HepG2 (cell line): ENCODE measurements around the gene DHX8. TPM values are rescaled to one million over a fixed set of nuclear protein-coding genes. Genes with fewer than 3 reads are reported as not detected.

Experiments
- FOXM1 ChIP-seq: sonication (generic); formaldehyde crosslinking; IDR thresholded peaks from 2 replicates; pipeline ENCODE4 v1.5.0; 2020; ENCODE audit warnings: missing genetic modification reagents
- PHF5A ChIP-seq: IDR thresholded peaks from one replicate; pipeline ENCODE4 v1.6.1; 2018; ENCODE audit warnings: low read depth, missing genetic modification reagents; ENCODE audit not compliant: unreplicated experiment
- PRMT3 ChIP-seq: sonication (generic); formaldehyde crosslinking; IDR thresholded peaks from 2 replicates; pipeline ENCODE4 v1.8.1; 2022; ENCODE audit warnings: low read depth, mild to moderate bottlenecking, moderate library complexity, missing genetic modification reagents, borderline replicate concordance
- RFXAP ChIP-seq: sonication (generic); formaldehyde crosslinking; IDR thresholded peaks from 2 replicates; pipeline ENCODE4 v1.4.0; 2020; ENCODE audit warnings: missing genetic modification reagents, borderline replicate concordance
- SP5 ChIP-seq: IDR thresholded peaks from 2 replicates; pipeline ENCODE4 v1.6.1; 2016; ENCODE audit warnings: low read depth, borderline replicate concordance
- UBTF ChIP-seq: sonication (generic); formaldehyde crosslinking; IDR thresholded peaks from 2 replicates; pipeline ENCODE4 v1.4.0; 2020; ENCODE audit warnings: mild to moderate bottlenecking, missing genetic modification reagents
- ZBTB43 ChIP-seq: sonication (generic); formaldehyde crosslinking; conservative IDR thresholded peaks from 2 replicates; pipeline ENCODE4 v1.4.0; 2020; ENCODE audit warnings: missing genetic modification reagents
- ZHX2 ChIP-seq, 2 experiments: sonication (generic) in 1 of 2; formaldehyde crosslinking in 1 of 2; IDR thresholded peaks; 2 replicates each; pipeline versions ENCODE4 v1.6.1 to v1.9.0; 2014 to 2022; ENCODE audit warnings: antibody characterized with exemption in 1 of 2, borderline replicate concordance in 1 of 2, inconsistent platforms in 1 of 2, low read depth in 1 of 2, missing genetic modification reagents in 1 of 2
- ZKSCAN5 ChIP-seq: sonication (generic); formaldehyde crosslinking; IDR thresholded peaks from 2 replicates; pipeline ENCODE4 v1.5.1; 2020; ENCODE audit warnings: mild to moderate bottlenecking, missing genetic modification reagents
- ZNF276 ChIP-seq: sonication (generic); formaldehyde crosslinking; IDR thresholded peaks from 2 replicates; pipeline ENCODE4 v1.4.0; 2020; ENCODE audit warnings: mild to moderate bottlenecking, low read depth, missing genetic modification reagents
- ZNF451 ChIP-seq: sonication (generic); formaldehyde crosslinking; IDR thresholded peaks from 2 replicates; pipeline ENCODE4 v1.5.0; 2020; ENCODE audit warnings: mild to moderate bottlenecking, missing genetic modification reagents
- ZNF543 ChIP-seq: sonication (generic); formaldehyde crosslinking; IDR thresholded peaks from 2 replicates; pipeline ENCODE4 v1.4.0; 2020; ENCODE audit warnings: mild to moderate bottlenecking, missing genetic modification reagents
- ZNF549 ChIP-seq: sonication (generic); formaldehyde crosslinking; IDR thresholded peaks from 2 replicates; pipeline ENCODE4 v1.5.0; 2020; ENCODE audit warnings: missing genetic modification reagents
- ZNF552 ChIP-seq: sonication (generic); formaldehyde crosslinking; IDR thresholded peaks from 2 replicates; pipeline ENCODE4 v1.9.0; 2022; ENCODE audit warnings: missing genetic modification reagents, mild to moderate bottlenecking, borderline replicate concordance
- ZNF761 ChIP-seq: sonication (generic); formaldehyde crosslinking; conservative IDR thresholded peaks from 2 replicates; pipeline ENCODE4 v1.4.0; 2020; ENCODE audit warnings: mild to moderate bottlenecking, missing genetic modification reagents
- ZSCAN29 ChIP-seq: sonication (generic); formaldehyde crosslinking; conservative IDR thresholded peaks from 2 replicates; pipeline ENCODE4 v1.4.0; 2020; ENCODE audit warnings: mild to moderate bottlenecking, missing genetic modification reagents
- polyA plus RNA-seq, 8 experiments: library from polyadenylated mRNA; depleted of rRNA in 3 of 8; stranded (reverse) in 7 of 8; unstranded in 1 of 8; fragments of >200 nt; fragmentation: Illumina TruSeq in 4 of 8; extraction: Trizol in 4 of 8; gene quantifications; 2 replicates each; pipeline versions ENCODE4 v1.2.1 to v1.2.3, GENCODE V29; 2011 to 2016; ENCODE audit warnings: low read depth in 4 of 8, missing spikeins in 1 of 8, mixed read lengths in 1 of 8; ENCODE audit not compliant: insufficient read depth in 1 of 8
- total RNA-seq, 5 experiments: library from RNA; depleted of rRNA; stranded (reverse); fragments of >200 nt; fragmentation: Illumina TruSeq; extraction: Trizol; gene quantifications; 2 replicates each; pipeline ENCODE4 v1.2.3, GENCODE V29; 2016; ENCODE audit warnings: low read depth in 1 of 5
- TF ChIP-seq, protein P1 (sequence below): sonication (generic); formaldehyde crosslinking; IDR thresholded peaks from 2 replicates; pipeline ENCODE4 v1.4.0; 2020; ENCODE audit warnings: missing genetic modification reagents

The DHX8 gene
- total and polyA plus RNA-seq, 2 of the 13 experiments (the other 11 are each of a cell fraction or from before 2014, with no cell fraction given), result 24.8 to 48.9 TPM

GRCh38 chr17:43531082-43531378, 47.3 kb downstream of the DHX8 start (continued):
- no peak for TF ChIP-seq ZHX2 (IDR thresholded peaks at IDR 0.05; ENCODE audit: low read depth)
- no peak for TF ChIP-seq ZHX2 (CRISPR knock-in tag; IDR thresholded peaks at IDR 0.05; ENCODE audit: borderline replicate concordance)
- no peak for TF ChIP-seq ZBTB43 (CRISPR knock-in tag)
- TF ChIP-seq, protein P1, sequence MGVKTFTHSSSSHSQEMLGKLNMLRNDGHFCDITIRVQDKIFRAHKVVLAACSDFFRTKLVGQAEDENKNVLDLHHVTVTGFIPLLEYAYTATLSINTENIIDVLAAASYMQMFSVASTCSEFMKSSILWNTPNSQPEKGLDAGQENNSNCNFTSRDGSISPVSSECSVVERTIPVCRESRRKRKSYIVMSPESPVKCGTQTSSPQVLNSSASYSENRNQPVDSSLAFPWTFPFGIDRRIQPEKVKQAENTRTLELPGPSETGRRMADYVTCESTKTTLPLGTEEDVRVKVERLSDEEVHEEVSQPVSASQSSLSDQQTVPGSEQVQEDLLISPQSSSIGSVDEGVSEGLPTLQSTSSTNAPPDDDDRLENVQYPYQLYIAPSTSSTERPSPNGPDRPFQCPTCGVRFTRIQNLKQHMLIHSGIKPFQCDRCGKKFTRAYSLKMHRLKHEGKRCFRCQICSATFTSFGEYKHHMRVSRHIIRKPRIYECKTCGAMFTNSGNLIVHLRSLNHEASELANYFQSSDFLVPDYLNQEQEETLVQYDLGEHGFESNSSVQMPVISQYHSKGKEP (CRISPR knock-in tag), result no peak
- peak; percentile 51; the same call in 1 of the 2 replicates for TF ChIP-seq ZNF543 (CRISPR knock-in tag)
- TF ChIP-seq FOXM1 (CRISPR knock-in tag), result no peak
- TF ChIP-seq ZNF276 (CRISPR knock-in tag), result no peak
- TF ChIP-seq ZKSCAN5, result no peak
- TF ChIP-seq ZNF761 (CRISPR knock-in tag), result 0 out of 2 replicates have a peak, but pooled peaks have one; percentile 20
- no peak for TF ChIP-seq ZSCAN29 (CRISPR knock-in tag)
- no peak for TF ChIP-seq SP5 (CRISPR knock-in tag)
- no peak for TF ChIP-seq PHF5A (CRISPR knock-in tag)
- TF ChIP-seq ZNF451 (CRISPR knock-in tag), result no peak
- no peak; the same call in 1 of the 2 replicates for TF ChIP-seq UBTF (CRISPR knock-in tag)
- TF ChIP-seq ZNF552 (CRISPR knock-in tag), result no peak
- no peak for TF ChIP-seq ZNF549 (CRISPR knock-in tag)
- no peak for TF ChIP-seq RFXAP
- TF ChIP-seq PRMT3 (CRISPR knock-in tag), result no peak
